ENCODE results near the gene OBSCN.
A peak's percentile ranks its signal among the peaks of the same experiment; 100 is the strongest.

Gene OBSCN

DNA sequence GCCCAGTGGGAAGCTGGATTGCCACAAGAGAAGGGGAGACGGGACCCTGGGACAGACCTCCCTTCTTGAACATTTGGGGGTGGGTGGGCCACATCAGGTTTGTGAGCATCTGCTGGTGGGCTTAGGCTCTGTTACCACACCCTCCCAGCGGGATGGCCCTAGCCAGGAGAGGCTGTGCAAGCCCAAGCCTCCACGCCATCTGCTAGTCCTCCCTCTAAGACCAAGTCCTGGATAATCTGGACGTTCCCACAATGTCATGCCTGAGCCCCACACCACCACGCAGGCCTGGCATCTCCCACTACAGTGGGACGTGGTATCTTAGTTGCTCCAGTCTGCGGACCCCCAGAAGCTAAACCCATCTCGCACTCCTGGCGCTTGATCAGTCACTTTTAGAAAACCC, 46.0 kb upstream of the OBSCN start:
- TF ChIP-seq, protein P1, sequence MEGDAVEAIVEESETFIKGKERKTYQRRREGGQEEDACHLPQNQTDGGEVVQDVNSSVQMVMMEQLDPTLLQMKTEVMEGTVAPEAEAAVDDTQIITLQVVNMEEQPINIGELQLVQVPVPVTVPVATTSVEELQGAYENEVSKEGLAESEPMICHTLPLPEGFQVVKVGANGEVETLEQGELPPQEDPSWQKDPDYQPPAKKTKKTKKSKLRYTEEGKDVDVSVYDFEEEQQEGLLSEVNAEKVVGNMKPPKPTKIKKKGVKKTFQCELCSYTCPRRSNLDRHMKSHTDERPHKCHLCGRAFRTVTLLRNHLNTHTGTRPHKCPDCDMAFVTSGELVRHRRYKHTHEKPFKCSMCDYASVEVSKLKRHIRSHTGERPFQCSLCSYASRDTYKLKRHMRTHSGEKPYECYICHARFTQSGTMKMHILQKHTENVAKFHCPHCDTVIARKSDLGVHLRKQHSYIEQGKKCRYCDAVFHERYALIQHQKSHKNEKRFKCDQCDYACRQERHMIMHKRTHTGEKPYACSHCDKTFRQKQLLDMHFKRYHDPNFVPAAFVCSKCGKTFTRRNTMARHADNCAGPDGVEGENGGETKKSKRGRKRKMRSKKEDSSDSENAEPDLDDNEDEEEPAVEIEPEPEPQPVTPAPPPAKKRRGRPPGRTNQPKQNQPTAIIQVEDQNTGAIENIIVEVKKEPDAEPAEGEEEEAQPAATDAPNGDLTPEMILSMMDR (conservative IDR thresholded peaks at IDR 0.05; ENCODE audit: low read depth, low read length): no peak
- H3K4me3 ChIP-seq (ENCODE audit: low read length): no peak overlapping the region
- no peak for DNase-seq (ENCODE audit: low read depth)

DNA sequence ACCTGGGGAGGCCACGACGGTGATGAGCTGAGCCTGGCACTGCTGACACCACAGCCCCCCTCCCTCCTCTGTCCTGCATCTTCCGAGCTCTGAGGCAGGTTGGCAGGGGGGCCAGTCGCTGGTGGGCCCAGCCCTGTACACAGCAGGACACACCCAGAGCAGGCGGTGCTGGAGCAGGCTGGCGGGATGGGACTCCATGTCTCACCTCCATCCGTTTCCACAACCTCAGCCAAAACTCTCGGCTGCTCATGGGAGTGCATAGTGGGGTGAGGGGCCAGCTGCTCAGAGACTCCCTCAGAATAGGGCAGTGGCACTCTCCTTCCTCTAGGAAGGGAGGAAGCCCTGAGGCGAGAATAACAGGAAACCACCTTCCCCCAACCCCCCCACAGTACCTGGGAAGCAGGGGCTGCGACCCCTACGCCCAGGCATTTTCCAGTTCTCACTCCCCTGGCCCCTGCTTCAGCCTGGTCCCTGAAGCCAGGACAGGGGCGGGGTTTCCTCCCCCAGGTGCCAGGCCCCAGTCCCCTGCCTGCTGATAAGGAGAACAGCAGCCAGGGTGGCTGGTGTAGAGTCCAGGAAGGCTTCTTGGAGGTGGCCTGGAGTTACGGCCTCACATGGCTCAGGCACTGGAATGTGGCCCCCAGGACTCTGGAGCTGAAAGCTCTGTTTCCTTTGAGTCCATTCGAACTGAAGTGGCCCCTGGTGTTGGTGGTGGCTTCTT, 45.4 kb upstream of the OBSCN start:
- TF ChIP-seq, protein P1 (conservative IDR thresholded peaks at IDR 0.05; ENCODE audit: low read depth, low read length): no peak
- DNase-seq (ENCODE audit: low read depth): no peak
- H3K4me3 ChIP-seq (ENCODE audit: low read length): no peak overlapping the region

DNA sequence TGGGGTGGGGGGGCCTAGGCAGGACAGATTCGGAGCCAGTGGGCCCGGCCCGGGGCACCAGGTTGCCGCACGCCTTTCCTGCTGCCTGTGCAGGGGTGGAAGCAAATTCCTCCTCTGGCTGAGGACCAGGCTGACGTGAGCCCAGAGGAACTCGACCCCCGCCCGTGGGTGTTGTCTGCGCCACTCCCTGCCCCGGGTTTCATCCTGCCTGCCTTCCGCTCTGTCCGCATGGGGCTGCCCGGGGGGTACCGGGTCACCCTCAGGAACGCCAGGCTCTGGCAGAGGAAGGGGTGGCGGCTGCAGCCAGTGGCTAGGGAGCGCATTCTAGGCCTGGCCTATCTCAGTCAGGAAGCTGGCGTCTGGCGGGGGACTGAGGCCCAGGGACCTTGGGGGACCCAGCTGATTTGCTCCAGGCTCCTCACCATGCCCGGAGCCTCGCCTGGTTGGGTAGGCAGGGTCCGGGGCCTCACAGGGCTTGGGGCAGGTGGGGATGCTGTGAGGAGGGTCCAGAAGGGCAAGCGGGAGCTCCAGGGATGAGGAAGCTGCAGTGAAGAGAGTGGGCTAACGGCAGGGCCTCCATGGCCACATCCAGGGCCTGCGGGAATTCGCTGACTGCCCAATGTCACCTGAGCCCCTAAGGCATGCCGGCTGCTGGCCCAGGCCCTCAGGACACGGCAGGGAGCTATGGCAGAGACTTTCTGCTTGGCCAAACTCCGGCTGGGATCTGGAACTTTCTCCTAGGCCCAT, 44.7 kb upstream of the OBSCN start:
- DNase-seq (ENCODE audit: low read depth): no peak
- TF ChIP-seq, protein P1 (conservative IDR thresholded peaks at IDR 0.05; ENCODE audit: low read depth, low read length): no peak
- no peak overlapping the region for H3K4me3 ChIP-seq (ENCODE audit: low read length)

DNA sequence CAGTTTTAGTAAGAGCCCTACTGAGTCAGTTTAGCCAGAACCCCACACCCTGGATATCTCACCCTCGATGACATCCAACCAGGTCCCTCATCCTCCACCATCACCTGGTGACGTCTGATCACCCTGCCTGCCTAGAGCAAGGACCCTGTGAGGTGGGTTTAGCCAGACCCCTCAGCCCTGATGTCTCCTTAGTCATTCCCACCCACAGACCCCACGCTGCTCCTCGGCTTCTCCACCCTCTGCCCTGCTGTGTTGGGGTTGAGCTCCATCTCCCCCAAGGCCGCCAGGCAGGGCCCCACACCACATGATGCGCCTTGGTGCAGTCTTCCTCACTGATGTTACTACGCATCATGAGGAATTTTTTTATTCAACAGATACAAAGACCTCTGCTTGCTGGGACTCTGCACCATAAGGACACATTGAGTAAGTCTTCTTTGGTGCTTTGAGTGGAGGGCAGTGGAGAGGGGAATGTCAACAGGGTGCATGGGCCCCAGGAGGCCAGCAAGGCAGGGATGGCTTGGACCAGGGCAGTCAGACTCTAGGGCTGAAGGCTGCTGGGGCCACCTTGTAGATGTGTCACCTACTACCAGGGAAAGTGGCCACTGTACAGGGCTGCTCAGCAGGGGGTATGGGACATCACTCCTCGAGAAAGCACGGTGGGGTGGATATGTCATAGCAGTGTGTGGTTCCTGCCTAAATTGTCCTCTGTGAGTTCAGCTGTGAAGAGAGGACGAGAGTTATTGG, 43.9 kb upstream of the OBSCN start:
- TF ChIP-seq, protein P1 (conservative IDR thresholded peaks at IDR 0.05; ENCODE audit: low read depth, low read length): no peak
- no peak overlapping the region for H3K4me3 ChIP-seq (ENCODE audit: low read length)
- no peak for DNase-seq (ENCODE audit: low read depth)

DNA sequence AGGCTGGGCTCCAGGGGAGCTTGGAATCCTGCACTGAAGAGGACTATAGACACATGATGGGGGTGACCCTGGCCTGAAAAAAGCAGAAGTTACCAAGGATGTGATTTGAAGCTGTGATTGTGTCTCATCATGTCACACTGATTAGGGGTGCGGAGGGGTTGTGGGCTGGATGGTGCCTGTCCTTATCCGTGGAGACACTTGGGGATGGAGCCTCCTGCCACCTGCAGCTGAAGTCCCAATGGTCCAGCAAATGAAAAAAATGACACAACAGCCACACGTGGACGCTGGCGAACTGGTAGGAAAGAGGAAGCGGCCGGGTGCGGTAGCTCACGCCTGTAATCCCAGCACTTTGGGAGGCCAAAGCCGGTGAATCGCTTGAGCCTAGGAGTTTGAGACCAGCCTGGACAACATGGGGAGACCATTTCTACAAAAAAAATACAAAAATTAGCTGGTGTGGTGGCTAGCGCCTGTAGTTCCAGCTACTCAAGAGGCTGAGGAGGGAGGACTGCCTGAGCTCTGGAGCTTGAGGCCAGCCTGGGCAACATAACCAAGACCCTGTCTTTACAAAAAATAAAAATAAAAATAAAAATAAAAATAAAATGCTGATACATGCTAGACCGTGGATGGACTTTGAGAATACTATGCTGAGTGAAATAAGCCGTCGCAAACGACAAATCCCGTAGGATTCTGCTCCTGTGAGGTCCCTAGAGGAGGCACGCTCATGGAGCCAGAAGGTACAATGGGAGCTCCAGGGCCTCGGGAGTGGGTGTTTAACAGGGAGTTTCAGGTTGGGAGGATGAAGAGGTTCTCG, 43.1 kb upstream of the OBSCN start:
- H3K4me3 ChIP-seq (ENCODE audit: low read length): peak overlapping the region; percentile 63
- TF ChIP-seq, protein P1 (conservative IDR thresholded peaks at IDR 0.05; ENCODE audit: low read depth, low read length): no peak
- no peak for DNase-seq (ENCODE audit: low read depth)

DNA sequence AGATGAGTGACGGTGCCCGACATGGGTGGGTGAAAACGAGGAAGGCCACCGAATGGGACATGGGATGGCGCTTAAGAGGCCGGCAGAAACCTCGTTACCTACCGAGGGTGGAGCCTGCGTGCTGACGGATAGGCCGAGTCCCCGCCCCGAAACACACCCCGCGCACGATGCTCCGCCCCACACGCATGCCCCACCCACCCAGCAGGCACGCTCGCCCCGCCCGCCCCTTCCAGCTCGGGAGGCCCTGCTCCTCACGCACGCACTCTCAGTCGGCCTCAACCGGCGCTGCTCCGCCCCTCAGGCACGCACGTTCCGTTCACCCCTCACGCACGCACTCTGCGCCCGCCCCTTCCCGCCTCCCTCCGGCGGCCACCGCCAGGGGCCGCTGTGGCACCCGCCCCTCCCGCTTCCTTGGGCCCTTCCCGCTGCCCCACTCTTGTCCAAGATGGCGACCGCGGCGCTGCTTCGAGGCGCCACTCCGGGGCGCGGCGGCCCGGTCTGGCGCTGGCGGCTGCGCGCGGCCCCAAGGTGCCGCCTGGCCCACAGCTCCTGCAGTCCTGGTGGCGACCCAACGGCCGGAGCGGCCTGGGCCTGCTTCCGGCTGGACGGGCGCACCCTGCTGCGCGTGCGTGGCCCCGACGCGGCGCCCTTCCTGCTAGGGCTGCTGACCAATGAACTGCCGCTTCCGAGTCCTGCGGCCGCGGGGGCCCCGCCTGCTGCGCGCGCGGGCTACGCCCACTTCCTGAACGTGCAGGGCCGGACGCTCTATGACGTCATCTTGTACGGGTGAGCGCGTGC, 42.3 kb upstream of the OBSCN start, which contains the start of gene IBA57:
IBA57 (plus strand) TSS at position 433 of the 798 bp plus-strand sequence; CDS start at position 446, 13 bp downstream.
- DNase-seq (ENCODE audit: low read depth): peak; percentile 93
- TF ChIP-seq, protein P1 (conservative IDR thresholded peaks at IDR 0.05; ENCODE audit: low read depth, low read length): peak; percentile 78
- peak within 1 kb of the TSS; percentile 76 for H3K4me3 ChIP-seq (ENCODE audit: low read length)

All from retinal pigment epithelial cell (primary cell).